GM18519 (cell line): ENCODE results near the gene RNF223.
"Not testable (repeated sequence)": the region's sequence is repeated elsewhere in the genome, so short reads cannot be mapped to it uniquely, and the experiment has no call there.

Experiments
- ATAC-seq: cut with Tn5 transposase; IDR thresholded peaks from one replicate; pipeline ENCODE4 v1.9.1; 2021; ENCODE audit warnings: mild to moderate bottlenecking, moderate library complexity; ENCODE audit not compliant: unreplicated experiment, low FRiP score

RNF223 gene

GRCh38 chr1:1062348-1063163, 11.6 kb downstream of the RNF223 start:
- no peak for ATAC-seq

GRCh38 chr1:1061682-1062345, 12.3 kb downstream of the RNF223 start:
- ATAC-seq: no peak

GRCh38 chr1:1060281-1061000, 13.7 kb downstream of the RNF223 start:
- ATAC-seq: no peak

GRCh38 chr1:1059494-1060280, 14.4 kb downstream of the RNF223 start:
- peak; percentile 48 for ATAC-seq

- peak; percentile 12 for ATAC-seq
Measured at GRCh38 chr1:1058921-1059493, 15.1 kb downstream of the RNF223 start.

GRCh38 chr1:1058088-1058905, 15.8 kb downstream of the RNF223 start:
- ATAC-seq: no peak

- ATAC-seq: not testable (repeated sequence)
Measured at GRCh38 chr1:1057769-1058087, 16.4 kb downstream of the RNF223 start.

GRCh38 chr1:1055841-1056736, 18.0 kb downstream of the RNF223 start:
- no peak for ATAC-seq

GRCh38 chr1:1054971-1055370, 19.1 kb downstream of the RNF223 start:
- no peak for ATAC-seq

- ATAC-seq: no peak
Measured at GRCh38 chr1:1054099-1054700, 19.9 kb downstream of the RNF223 start.

GRCh38 chr1:1053682-1054081, 20.4 kb downstream of the RNF223 start:
- ATAC-seq: no peak

- ATAC-seq: no peak
Measured at GRCh38 chr1:1053022-1053421, 21.1 kb downstream of the RNF223 start.

- ATAC-seq: no peak
Measured at GRCh38 chr1:1052003-1052840, 21.9 kb downstream of the RNF223 start.

GRCh38 chr1:1051127-1051810, 22.8 kb downstream of the RNF223 start:
- no peak for ATAC-seq

GRCh38 chr1:1050577-1051052, 23.5 kb downstream of the RNF223 start:
- no peak for ATAC-seq

- ATAC-seq: no peak
Measured at GRCh38 chr1:1049318-1050165, 24.6 kb downstream of the RNF223 start.
